NCI-H2196 treated with DMSO at 0.1 percent for 48 hours (cell line): ENCODE data around the gene HOMER3.

Experiments
- DNase-seq: peaks from one replicate; lab custom pipeline; 2025; ENCODE audit not compliant: unreplicated experiment; lab: John Stamatoyannopoulos, UW

Gene HOMER3

GRCh38 chr19:18940769-18941627, at the start of gene HOMER3:
Gene HOMER3 (minus strand): TSS chr19:18941217. CDS start chr19:18938982, 2,235 bp downstream.
- DNase-seq: no peak

DNA sequence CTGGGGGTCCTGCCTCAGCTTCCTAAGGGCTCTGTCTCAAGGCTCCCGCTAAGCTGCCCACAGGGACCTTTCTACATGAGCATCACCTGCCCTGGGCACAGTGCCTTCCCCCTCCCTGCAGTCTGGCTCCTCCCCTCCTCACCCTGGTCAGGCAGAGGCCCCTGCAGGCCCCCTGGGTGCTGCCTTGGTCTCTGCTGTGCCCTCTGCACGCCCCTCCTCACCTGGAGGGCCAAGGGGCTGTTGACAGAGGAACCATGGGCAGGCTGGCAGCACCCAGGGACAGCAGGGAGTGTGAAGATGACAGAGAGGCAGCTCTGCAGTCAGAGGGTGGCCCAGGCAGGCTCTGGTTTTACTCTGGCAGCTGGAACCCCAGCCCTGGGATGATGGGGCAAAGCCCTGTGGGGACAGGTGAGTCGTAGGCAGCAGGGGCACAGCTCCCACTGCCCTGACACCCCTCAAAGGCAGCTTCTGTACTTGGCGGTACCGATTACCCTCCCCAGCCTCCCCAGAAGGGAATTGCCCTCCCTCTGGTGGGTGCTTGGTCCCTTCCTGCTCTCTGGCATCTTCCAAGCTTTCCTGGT, 49.2 kb upstream of the HOMER3 start:
- DNase-seq: no peak

GRCh38 chr19:18989316-18989715, 48.3 kb upstream of the HOMER3 start:
- no peak for DNase-seq

DNA sequence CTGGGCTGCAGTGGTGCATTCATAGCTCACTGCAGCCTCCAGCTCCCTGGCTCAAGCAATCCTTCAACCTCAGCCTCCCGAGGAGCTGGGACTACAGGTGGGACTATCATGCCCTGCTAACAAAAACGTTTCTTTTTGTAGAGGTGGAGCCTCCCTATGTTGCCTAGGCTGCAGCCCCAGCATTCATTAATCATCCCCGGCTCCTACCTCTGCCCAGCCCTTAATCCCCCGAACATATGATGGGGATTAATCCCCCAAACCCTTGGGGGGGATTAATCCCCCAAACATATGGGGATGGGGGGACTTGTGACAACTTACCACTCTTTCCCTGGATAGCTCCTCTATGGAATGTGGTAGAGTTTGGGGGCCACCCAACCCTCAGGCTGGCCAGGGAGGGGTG, 46.4 kb upstream of the HOMER3 start:
- DNase-seq: no peak

GRCh38 chr19:18985257-18985656, 44.2 kb upstream of the HOMER3 start:
- DNase-seq: no peak

DNA sequence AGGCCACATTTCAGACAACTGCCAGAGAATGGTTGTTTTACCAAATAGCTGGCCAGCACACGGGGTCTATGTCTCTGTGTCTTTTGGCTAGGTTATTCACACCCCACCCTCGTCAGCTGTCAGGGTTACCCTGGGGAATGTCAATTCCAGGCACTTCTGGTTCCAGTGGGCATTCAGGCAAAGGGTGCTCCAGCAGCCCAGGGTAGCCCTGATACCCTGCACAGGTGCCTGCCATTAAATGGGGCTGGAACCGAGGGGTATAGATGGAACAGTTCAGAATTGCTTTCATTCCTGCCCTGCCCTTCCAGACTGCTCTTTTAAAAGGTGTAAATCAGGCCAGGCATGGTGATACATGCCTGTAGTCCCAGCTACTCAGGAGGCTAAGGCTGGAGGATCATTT, 43.2 kb upstream of the HOMER3 start:
- DNase-seq: no peak

DNA sequence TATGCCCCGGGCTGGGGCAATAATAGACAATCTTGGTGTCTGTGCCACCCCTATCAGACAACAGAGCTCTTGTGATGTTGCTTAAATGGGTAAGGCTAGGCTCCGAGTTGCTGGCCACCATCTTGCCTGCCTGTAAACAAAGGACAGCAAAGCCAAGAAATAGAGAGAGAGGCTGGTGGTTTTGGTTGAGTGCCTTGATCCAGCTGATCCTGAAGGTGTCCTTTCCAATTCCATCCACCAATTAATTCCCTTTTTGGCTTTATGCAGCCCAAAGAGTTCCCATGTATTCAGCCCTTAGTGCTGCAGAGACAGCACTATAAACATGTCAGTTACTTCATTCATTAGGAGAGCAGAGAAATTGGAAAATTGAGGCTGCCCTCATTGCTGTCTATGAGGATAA, 41.7 kb upstream of the HOMER3 start:
- DNase-seq: no peak

DNA sequence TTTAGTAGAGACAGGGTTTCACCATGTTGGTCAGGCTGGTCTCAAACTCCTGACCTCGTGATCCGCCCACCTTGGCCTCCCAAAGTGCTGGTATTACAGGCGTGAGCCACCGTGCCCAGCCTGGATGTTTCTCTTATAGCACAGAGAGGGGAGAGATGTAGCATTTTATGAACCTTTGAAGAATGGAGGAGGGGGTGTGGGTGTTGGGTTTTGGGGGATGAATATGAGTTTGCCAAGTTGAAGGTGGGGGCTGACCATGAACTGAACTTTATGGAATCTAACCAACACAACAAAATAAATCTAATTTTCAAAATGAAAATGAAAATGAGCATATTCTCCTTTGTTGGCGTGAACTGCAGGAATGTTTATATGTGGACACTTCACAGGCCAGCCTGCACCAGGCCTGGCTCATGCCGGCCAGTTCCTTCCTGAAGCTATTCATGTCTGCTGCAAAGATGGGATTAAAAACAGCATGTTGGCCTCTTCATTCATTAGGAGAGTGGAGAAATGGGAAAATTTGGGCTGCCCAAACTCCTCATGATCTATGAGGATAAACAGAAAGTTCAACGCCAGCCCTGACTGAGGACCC, 39.5 kb upstream of the HOMER3 start:
- no peak for DNase-seq

DNA sequence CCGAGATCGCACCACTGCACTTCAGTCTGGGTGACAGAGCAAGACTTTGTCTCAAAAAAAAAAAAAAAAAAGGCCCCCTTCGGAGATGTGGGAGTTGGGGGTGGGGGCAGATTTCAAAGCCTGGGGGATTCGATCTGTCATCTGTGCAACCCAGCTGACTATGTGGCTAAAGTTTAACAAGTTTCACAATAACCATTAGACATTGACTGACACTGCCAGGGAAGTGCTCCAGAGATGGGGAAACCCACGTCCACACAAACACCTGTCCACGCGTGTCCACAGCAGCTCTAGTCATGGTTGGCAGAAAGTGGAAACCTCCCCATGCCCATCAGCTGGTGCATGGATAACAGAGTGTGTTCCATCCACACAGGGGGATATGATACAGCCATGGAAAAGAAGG, 37.6 kb upstream of the HOMER3 start:
- DNase-seq: no peak

DNA sequence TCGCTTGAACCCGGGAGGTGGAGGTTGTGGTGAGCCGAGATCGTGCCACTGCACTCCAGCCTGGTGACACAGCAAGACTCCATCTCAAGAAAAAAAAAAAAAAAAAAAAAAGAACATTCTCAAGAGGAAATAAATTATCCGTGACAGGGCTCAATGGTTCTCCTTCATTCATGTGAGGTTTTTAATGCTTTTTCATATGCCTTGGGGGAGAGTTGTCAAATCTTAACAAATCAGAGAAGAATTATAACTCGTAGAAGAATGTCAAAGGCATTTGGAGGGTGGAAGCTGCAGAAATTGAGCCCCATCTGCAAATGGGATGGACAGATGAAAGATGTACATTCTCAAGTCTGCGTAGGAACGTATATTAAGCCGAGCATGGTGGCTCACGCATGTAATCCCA, 34.9 kb upstream of the HOMER3 start:
- no peak for DNase-seq

- DNase-seq: no peak
Measured at GRCh38 chr19:18975011-18975410, 34.0 kb upstream of the HOMER3 start.

GRCh38 chr19:18972851-18973250, 31.8 kb upstream of the HOMER3 start:
- no peak for DNase-seq

GRCh38 chr19:18972301-18972811, 31.3 kb upstream of the HOMER3 start:
- DNase-seq: no peak

GRCh38 chr19:18969931-18970659, 29.1 kb upstream of the HOMER3 start:
- DNase-seq: no peak

- DNase-seq: no peak
Measured at GRCh38 chr19:18967358-18968146, 26.5 kb upstream of the HOMER3 start.

DNA sequence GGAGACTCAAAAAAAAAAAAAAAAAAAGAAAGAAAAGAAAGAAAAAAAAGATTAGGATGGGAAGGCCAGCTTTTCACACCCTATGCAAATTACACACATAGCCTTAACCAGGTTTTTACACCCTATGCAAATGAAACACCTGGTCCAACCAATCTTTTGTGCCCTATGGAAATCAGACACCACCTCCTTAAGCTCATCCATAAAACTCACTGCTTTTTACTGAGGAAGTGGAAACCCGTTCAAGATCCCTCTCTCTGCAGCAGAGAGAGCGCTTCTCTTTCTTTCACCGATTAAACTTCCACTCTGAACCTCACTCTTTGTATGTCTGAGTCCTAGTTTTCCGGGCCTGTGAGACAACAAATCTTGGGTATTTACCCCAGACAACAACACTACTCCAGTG, 25.3 kb upstream of the HOMER3 start:
- no peak for DNase-seq

DNA sequence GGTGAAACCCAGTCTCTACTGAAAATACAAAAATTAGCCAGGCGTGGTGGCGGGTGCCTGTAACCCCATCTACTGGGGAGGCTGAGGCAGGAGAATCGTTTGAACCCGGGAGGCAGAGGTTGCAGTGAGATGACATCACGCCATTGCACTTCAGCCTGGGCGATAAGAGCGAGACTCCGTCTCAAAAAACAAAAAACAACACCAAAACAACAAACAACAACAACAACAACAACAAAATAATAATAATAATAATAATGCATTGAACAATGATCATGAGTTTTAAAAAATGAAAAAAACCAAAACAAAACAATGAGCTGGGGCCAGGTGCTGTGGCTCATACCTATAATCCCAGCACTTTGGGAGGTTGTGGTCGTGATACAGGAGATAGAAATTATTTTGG, 23.1 kb upstream of the HOMER3 start:
- no peak for DNase-seq

DNA sequence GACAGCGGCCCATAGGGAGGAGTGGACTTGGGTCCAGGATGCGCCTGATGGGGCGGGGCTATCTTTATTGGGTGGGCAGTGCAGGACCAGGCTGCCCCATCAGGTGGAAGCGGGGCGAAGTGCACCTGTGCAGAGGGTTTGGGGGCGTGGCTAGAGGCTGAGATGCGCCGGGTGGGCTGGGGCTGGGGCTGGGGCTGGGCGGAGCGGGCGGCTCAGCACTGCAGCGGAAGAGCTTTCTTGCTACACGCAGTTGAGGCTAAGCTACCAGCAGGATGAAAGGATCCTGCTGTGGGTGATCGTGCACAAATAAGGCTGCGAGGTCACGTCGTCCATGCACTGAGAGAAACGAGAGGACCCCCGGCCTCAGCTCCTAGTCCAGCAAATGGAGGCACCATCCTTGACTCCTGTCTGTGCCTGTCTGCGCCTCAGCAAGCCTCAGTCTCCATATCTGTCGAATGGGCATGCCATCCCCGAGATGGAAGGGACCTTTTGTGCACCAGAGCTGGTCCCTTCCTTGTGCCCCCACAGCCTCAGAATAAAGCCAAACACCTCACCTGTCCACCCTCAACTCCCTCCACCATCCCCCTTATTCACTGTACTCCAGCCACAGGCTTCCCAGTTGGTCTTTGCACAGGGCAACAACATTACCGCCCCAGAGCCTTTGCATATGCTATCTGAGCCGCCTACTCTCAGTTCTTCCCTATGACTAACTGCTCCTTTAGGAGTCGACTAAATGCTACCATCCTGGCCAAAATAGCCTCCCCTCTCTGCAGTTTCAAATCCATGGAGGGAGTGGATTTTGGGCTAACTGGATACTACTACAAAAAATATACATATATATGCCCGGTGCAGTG, 21.0 kb upstream of the HOMER3 start:
- no peak for DNase-seq

DNA sequence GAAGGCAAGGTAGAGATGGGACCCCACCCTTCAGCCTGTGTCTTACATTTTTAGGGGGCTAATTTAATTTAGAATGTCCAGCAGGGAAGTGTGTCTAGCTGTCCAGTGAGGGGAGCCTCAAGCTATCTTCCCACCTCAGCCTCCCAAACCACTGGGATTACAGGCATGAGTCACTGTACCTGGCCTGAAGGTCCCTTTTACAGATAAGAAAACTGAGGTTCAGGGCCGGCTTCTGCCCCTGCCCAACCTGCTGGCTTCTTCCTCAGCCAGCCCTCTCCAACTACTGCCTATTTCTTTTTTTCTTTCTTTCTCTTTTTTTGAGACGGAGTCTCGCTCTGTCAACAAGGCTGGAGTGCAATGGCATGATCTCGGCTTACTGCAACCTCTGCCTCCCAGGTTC, 19.4 kb upstream of the HOMER3 start:
- no peak for DNase-seq

DNA sequence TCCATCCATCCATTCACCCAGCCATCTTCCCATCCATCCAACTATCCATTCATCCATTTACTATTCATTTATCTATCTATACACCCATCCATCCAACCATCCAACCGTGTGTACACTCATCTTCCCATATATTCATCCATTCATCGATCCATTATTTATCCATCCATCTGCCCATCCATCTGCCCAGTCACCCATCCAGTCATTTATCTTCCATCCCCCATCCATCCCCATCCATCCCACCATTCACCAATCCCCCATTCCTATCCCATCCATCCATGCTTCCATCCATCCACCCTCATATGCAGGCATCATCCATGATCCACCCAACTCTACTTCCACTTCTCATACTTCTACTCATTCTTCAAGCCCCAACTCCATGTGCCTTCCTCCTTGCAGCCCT, 14.0 kb upstream of the HOMER3 start:
- no peak for DNase-seq
